B cell (primary cell): ENCODE measurements around the gene SLIT3. TPM values are rescaled to one million over a fixed set of nuclear protein-coding genes. Genes with fewer than 3 reads are reported as not detected.

Experiments
- ATAC-seq: fragments of 200-7000 bp; cut with Tn5 transposase; one replicate; pipeline ENCODE4 v1.10.0; 2021; ENCODE audit warnings: low read depth, mild to moderate bottlenecking, moderate number of reproducible peaks, moderate library complexity
- CTCF ChIA-PET: fragments of 350-600 bp; sonication (Branson Sonifier 250); formaldehyde crosslinking; loops from one replicate; lab custom pipeline; 2021; ENCODE audit warnings: antibody characterized with exemption, inconsistent platforms; lab: Charles Lee
- POLR2A ChIA-PET: fragments of 350-600 bp; sonication (Branson Sonifier 250); formaldehyde crosslinking; loops from one replicate; lab custom pipeline; 2021; ENCODE audit warnings: antibody characterized with exemption; lab: Charles Lee
- DNase-seq: peaks from one replicate; pipeline ENCODE4 v3.0.0; 2013
- H2AFZ ChIP-seq: 2 replicates; pipeline ENCODE4 v1.6.1; 2012; ENCODE audit warnings: mild to moderate bottlenecking, low read depth, low read length; ENCODE audit not compliant: insufficient read depth, poor library complexity, severe bottlenecking
- H3K27ac ChIP-seq, 2 donors: 1 replicate in 1 of 2; 2 replicates in 1 of 2; pipeline ENCODE4 v1.5.1; 2012 to 2013; ENCODE audit warnings: low read length in 2 of 2, mild to moderate bottlenecking in 2 of 2, moderate library complexity in 1 of 2
- H3K27me3 ChIP-seq, 4 experiments: fragments of 200-600 bp in 1 of 4; sonication (generic) in 1 of 4; replicated peaks in 1 of 4; 1 replicate in 2 of 4; 2 replicates in 2 of 4; pipeline versions ENCODE4 v1.6.1 to v1.7.0; 2013 to 2016; ENCODE audit warnings: low read length in 3 of 4, mild to moderate bottlenecking in 2 of 4, mixed read lengths in 1 of 4, moderate library complexity in 1 of 4; ENCODE audit not compliant: insufficient read depth in 4 of 4, control insufficient read depth in 3 of 4; ENCODE audit errors: control extremely low read depth in 1 of 4
- H3K36me3 ChIP-seq, 2 experiments: replicated peaks in 1 of 2; 1 replicate in 1 of 2; 2 replicates in 1 of 2; pipeline versions ENCODE4 v1.6.1 to v1.7.1; 2013; ENCODE audit warnings: low read length in 1 of 2; ENCODE audit not compliant: insufficient read depth in 2 of 2, control insufficient read depth in 1 of 2; ENCODE audit errors: control extremely low read depth in 1 of 2, extremely low read depth in 1 of 2
- H3K4me1 ChIP-seq, 2 donors: fragments of 200-600 bp in 1 of 2; sonication (generic) in 1 of 2; 1 replicate in 1 of 2; 2 replicates in 1 of 2; pipeline versions ENCODE4 v1.5.1 to v1.6.1; 2013 to 2017; ENCODE audit warnings: low read length in 2 of 2; ENCODE audit not compliant: control insufficient read depth in 2 of 2, insufficient read depth in 2 of 2
- H3K4me2 ChIP-seq: replicated peaks from 2 replicates; pipeline ENCODE3; 2012; ENCODE audit warnings: mild to moderate bottlenecking, low read depth, low read length; ENCODE audit not compliant: poor library complexity, severe bottlenecking
- H3K4me3 ChIP-seq, 5 experiments: fragments of 200-600 bp in 1 of 5; sonication (generic) in 1 of 5; 1 replicate in 3 of 5; 2 replicates in 2 of 5; pipeline versions ENCODE4 v1.5.1 to v1.7.0; 2011 to 2016; ENCODE audit warnings: low read length in 4 of 5, mild to moderate bottlenecking in 4 of 5, low read depth in 2 of 5, control low read depth in 1 of 5, moderate library complexity in 1 of 5; ENCODE audit not compliant: insufficient read depth in 1 of 5; ENCODE audit errors: control extremely low read depth in 1 of 5, extremely low read depth in 1 of 5
- H3K79me2 ChIP-seq: fragments of 200-600 bp; sonication (generic); one replicate; pipeline ENCODE4 v1.6.0; 2016; ENCODE audit warnings: low read length; ENCODE audit not compliant: control insufficient read depth, insufficient read depth
- H3K9ac ChIP-seq: fragments of 200-600 bp; sonication (generic); 2 replicates; pipeline ENCODE4 v1.6.1; 2017; ENCODE audit warnings: mild to moderate bottlenecking, low read length, moderate library complexity
- H3K9me3 ChIP-seq, 3 donors: one replicate each; pipeline versions ENCODE4 v1.6.1 to v1.7.1; 2013; ENCODE audit warnings: low read length in 2 of 3; ENCODE audit not compliant: control insufficient read depth in 2 of 3, insufficient read depth in 1 of 3; ENCODE audit errors: control extremely low read depth in 1 of 3
- H4K20me1 ChIP-seq: 2 replicates; pipeline ENCODE4 v1.6.0; 2012; ENCODE audit warnings: mild to moderate bottlenecking, low read length; ENCODE audit not compliant: insufficient read depth, control insufficient read depth, poor library complexity, severe bottlenecking
- H3K27ac Mint-ChIP-seq: one replicate; pipeline ENCODE4 v1.8.0; 2021; ENCODE audit warnings: mixed read lengths
- H3K27me3 Mint-ChIP-seq: one replicate; pipeline ENCODE4 v1.8.0; 2021; ENCODE audit warnings: mixed read lengths
- H3K4me1 Mint-ChIP-seq: one replicate; pipeline ENCODE4 v1.8.0; 2021; ENCODE audit warnings: mixed read lengths
- H3K4me3 Mint-ChIP-seq: one replicate; pipeline ENCODE4 v1.8.0; 2021; ENCODE audit warnings: mixed read lengths
- H3K9me3 Mint-ChIP-seq: one replicate; pipeline ENCODE4 v1.8.0; 2022; ENCODE audit warnings: mixed read lengths; ENCODE audit not compliant: insufficient read depth
- CTCF ChIP-seq: fragments of 200-600 bp; IDR thresholded peaks from one replicate; pipeline ENCODE4 v1.8.0; 2022; ENCODE audit warnings: antibody characterized with exemption, mild to moderate bottlenecking
- EZH2 ChIP-seq: IDR thresholded peaks from 2 replicates; pipeline ENCODE4 v1.6.1; 2012; ENCODE audit warnings: borderline replicate concordance, low read depth, mild to moderate bottlenecking, moderate library complexity, low read length; ENCODE audit not compliant: insufficient read depth, poor library complexity, severe bottlenecking
- WGBS: methylation state at CpG from one replicate; pipeline ENCODE4 v1.1.5; 2013; ENCODE audit warnings: missing lambda C conversion rate; ENCODE audit not compliant: insufficient coverage; 5-methylcytosine and 5-hydroxymethylcytosine counted together
- intact Hi-C: fragments of 100-400 bp; cut with micrococcal nuclease; formaldehyde crosslinking; loops from one replicate; pipeline ENCODE4 v1.10.0; 2022
- polyA plus RNA-seq: library from polyadenylated mRNA; depleted of rRNA; stranded (reverse); fragments of >200 nt; gene quantifications from 2 replicates; pipeline ENCODE4 v1.2.3, GENCODE V29; 2012
- total RNA-seq, 2 donors: library from RNA; stranded (reverse); fragments of 120-200 nt in 1 of 2; gene quantifications; 1 replicate in 1 of 2; 2 replicates in 1 of 2; pipeline versions ENCODE4 v1.2.3 to v1.2.4, GENCODE V29; 2013 to 2022

The SLIT3 gene
- total and polyA plus RNA-seq, 2 donors (not counting 1 experiment from before 2014, with no cell fraction given): not detected

GRCh38 chr5:168892618-168893186, 408.2 kb downstream of the SLIT3 start:
- ATAC-seq (no peak), DNase-seq (no peak)
- no peak overlapping the region for H3K9ac ChIP-seq
- Mint-ChIP-seq H3K4me3 (no peak overlapping the region), H3K27me3 (peaks cover 30% of the 10 kb centered on the region), H3K9me3 (no peaks in the 10 kb centered on the region), H3K27ac (no peak overlapping the region), H3K4me1 (no peaks in the 10 kb centered on the region)
- H2AFZ ChIP-seq: no peak overlapping the region
- no peak overlapping the region for H3K27ac ChIP-seq
- intact Hi-C loops: no loop called here
- CTCF ChIA-PET: no interaction called here
- 100% methylated on average over 1 of the region's 5 CpGs for WGBS
- no peaks in the 10 kb centered on the region for H3K36me3 ChIP-seq
- POLR2A ChIA-PET: no interaction called here
- H3K4me3 ChIP-seq: no peak overlapping the region
- no peaks in the 10 kb centered on the region for H3K79me2 ChIP-seq
- H3K9me3 ChIP-seq: no peaks in the 10 kb centered on the region
- TF ChIP-seq CTCF: no peak
- no peak for TF ChIP-seq EZH2
- no peaks in the 10 kb centered on the region for H4K20me1 ChIP-seq
- H3K27me3 ChIP-seq: peaks cover 0 to 5% (median 0%) of the 10 kb centered on the region in 4 experiments
- H3K4me1 ChIP-seq: no peaks in the 10 kb centered on the region
- no peak overlapping the region for H3K4me2 ChIP-seq

GRCh38 chr5:168890816-168891812, 409.8 kb downstream of the SLIT3 start:
- Mint-ChIP-seq H3K9me3 (no peaks in the 10 kb centered on the region), H3K4me1 (no peaks in the 10 kb centered on the region), H3K27ac (no peak overlapping the region), H3K27me3 (peaks cover 26% of the 10 kb centered on the region), H3K4me3 (no peak overlapping the region)
- no peak overlapping the region for H3K27ac ChIP-seq
- no peak overlapping the region for H3K9ac ChIP-seq
- 81% methylated on average over 4 of the region's 6 CpGs for WGBS
- no peak overlapping the region for H3K4me2 ChIP-seq
- intact Hi-C loops: no loop called here
- POLR2A ChIA-PET: no interaction called here
- H2AFZ ChIP-seq: no peak overlapping the region
- DNase-seq: no peak
- CTCF ChIA-PET: no interaction called here
- no peaks in the 10 kb centered on the region for H3K79me2 ChIP-seq
- TF ChIP-seq EZH2: no peak
- TF ChIP-seq CTCF: no peak
- ATAC-seq: no peak
- no peaks in the 10 kb centered on the region for H3K36me3 ChIP-seq
- H3K4me3 ChIP-seq: no peak overlapping the region
- H4K20me1 ChIP-seq: no peaks in the 10 kb centered on the region
- H3K27me3 ChIP-seq: no peaks in the 10 kb centered on the region
- no peaks in the 10 kb centered on the region for H3K4me1 ChIP-seq
- H3K9me3 ChIP-seq: no peaks in the 10 kb centered on the region
